ENCODE results near the gene SPRYD4.

SPRYD4 gene

DNA sequence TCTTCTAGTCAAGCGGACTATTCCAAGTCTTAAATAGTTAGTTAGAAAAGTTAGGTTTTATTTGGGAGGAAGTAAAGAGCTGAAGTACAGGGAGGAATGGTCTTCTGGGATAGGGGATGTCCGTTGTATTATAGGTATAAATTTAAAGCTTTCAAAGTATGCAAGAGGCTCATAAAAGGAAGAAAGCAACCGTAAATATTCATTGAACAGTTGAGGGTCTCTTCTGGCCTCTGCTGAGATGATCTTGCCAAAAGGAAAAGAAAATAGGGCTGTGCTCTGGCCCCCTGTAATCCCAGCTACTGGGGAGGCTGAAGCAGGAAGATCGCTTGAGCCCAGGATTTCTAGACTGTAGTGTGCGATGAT is 18.8 kb upstream of the SPRYD4 start:
- H3K36me3 ChIP-seq (ENCODE audit: control insufficient read depth, insufficient read depth, low read length), result peaks cover 15% of the 10 kb centered on the region
- no peaks in the 10 kb centered on the region for H3K4me1 ChIP-seq (ENCODE audit: control insufficient read depth, insufficient read depth, low read length, poor library complexity, severe bottlenecking)
- H3K27ac ChIP-seq (ENCODE audit: low read depth, low read length, severe bottlenecking), result peak overlapping the region; percentile 89
- 38 to 59% methylated on average over 3 to 4 of the region's 5 CpGs for whole genome bisulfite sequencing, 2 experiments (ENCODE audit: insufficient coverage in 2 of 2)
- H3K4me3 ChIP-seq (ENCODE audit: extremely low read depth, insufficient read depth, low read length, poor library complexity, severe bottlenecking), result peak overlapping the region; percentile 59
- H3K9me3 ChIP-seq (ENCODE audit: control insufficient read depth, low read length), result peaks cover 4% of the 10 kb centered on the region

DNA sequence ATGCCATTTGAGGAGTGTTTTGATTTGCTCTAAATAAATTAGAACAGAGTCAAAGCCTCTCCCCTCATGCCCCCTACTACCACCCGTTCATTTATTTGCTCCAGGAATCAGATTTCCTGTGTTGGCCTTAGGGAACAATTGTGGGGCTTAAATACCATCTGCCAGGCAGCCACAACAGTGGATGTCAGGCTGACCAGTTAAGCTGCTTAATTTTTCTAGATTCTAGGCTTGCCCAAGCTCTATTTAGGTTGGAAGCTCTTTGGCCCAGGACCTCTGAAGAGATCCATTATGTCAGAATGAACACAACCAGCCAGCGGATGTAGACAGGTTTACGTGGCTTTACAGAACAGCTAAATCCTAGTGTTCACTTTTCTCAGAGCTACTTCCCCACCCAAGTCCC is 18.1 kb upstream of the SPRYD4 start:
- Histone ChIP-seq H3K4me3 (ENCODE audit: extremely low read depth, insufficient read depth, low read length, poor library complexity, severe bottlenecking) (no peak overlapping the region), H3K4me1 (ENCODE audit: control insufficient read depth, insufficient read depth, low read length, poor library complexity, severe bottlenecking) (no peaks in the 10 kb centered on the region), H3K36me3 (ENCODE audit: control insufficient read depth, insufficient read depth, low read length) (peaks cover 12% of the 10 kb centered on the region), H3K27ac (ENCODE audit: low read depth, low read length, severe bottlenecking) (no peak overlapping the region), H3K9me3 (ENCODE audit: control insufficient read depth, low read length) (peaks cover 4% of the 10 kb centered on the region)
- WGBS, 2 experiments (ENCODE audit: insufficient coverage in 2 of 2), result 95 to 100% methylated on average over 2 to 3 of the region's 3 CpGs

DNA sequence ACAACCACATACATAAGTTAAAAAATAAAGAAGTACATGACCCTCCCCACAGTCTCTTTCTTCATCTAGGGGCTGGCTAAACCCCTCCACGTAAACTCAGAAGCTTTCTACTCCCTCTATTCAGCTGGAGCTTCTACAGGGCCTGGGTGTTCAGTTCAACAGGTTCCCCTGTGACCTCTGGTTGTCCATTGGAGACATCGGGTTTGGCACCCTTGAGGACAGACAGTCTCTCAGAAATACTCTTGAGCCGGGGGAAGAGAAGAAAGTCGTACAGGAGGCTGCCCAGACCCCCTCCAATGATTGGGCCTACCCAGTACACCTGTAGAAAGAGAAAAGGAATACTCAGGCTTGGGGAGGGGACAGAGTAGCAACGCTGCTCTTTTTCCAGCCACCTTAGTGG is 17.2 kb upstream of the SPRYD4 start:
- Histone ChIP-seq H3K4me3 (ENCODE audit: extremely low read depth, insufficient read depth, low read length, poor library complexity, severe bottlenecking) (no peak overlapping the region), H3K4me1 (ENCODE audit: control insufficient read depth, insufficient read depth, low read length, poor library complexity, severe bottlenecking) (no peaks in the 10 kb centered on the region), H3K9me3 (ENCODE audit: control insufficient read depth, low read length) (peaks cover 4% of the 10 kb centered on the region), H3K27ac (ENCODE audit: low read depth, low read length, severe bottlenecking) (no peak overlapping the region), H3K36me3 (ENCODE audit: control insufficient read depth, insufficient read depth, low read length) (peaks cover 7% of the 10 kb centered on the region)
- WGBS, 2 experiments (ENCODE audit: insufficient coverage in 2 of 2), result 90 to 91% methylated on average over 3 to 4 of the region's 5 CpGs

DNA sequence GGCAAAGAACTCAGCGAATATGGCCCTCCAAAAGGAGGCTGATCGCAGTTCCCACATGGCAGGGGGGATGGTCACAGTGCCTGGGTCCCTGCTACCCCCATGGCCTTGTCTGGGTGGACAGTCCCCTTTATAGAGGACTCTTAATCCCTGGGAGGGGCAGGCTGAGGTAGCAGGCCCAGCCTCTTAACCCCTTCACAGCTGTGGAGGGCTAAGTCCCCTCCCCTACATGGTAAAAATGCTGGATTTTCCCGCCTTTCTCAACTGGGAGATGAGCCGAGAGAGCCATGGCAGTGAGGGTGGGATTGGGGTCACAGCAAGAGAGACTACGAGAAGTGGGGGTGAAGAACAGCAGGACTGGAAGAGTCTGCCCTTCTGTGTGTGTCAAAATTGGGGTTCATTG is 13.8 kb upstream of the SPRYD4 start, which contains the start of gene MIP:
TSS of gene MIP (minus strand) at position 101 of the 400 bp plus-strand sequence. CDS start at position 57, 44 bp downstream.
- no peaks in the 10 kb centered on the region for H3K36me3 ChIP-seq (ENCODE audit: control insufficient read depth, insufficient read depth, low read length)
- no peak within 1 kb of the TSS for H3K27ac ChIP-seq (ENCODE audit: low read depth, low read length, severe bottlenecking)
- H3K9me3 ChIP-seq (ENCODE audit: control insufficient read depth, low read length), result no peaks in the 10 kb centered on the region
- WGBS, 2 experiments (ENCODE audit: insufficient coverage in 2 of 2), result 88 to 94% methylated on average over 5 of the region's 5 CpGs
- no peak within 1 kb of the TSS for H3K4me3 ChIP-seq (ENCODE audit: extremely low read depth, insufficient read depth, low read length, poor library complexity, severe bottlenecking)
- no peaks in the 10 kb centered on the region for H3K4me1 ChIP-seq (ENCODE audit: control insufficient read depth, insufficient read depth, low read length, poor library complexity, severe bottlenecking)

DNA sequence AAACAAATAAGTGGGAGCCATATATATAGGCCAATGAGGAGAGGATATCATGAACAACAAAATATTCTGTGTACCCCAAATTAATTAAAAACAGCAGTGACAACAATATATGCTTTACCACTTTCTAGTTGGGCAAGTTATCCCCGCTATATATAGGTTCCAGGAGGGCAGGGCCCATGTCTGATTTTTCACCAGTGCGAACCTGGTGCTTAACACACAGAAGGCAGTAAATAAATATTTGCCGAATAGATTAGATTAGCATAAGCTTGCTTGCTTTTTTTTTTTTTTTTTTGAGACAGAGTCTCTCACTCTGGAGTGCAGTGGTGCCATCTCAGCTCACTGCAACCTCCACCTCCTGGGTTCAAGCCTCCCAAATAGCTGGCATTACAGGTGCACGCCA is 10.6 kb upstream of the SPRYD4 start:
- Histone ChIP-seq H3K9me3 (ENCODE audit: control insufficient read depth, low read length) (no peaks in the 10 kb centered on the region), H3K27ac (ENCODE audit: low read depth, low read length, severe bottlenecking) (no peak overlapping the region), H3K4me1 (ENCODE audit: control insufficient read depth, insufficient read depth, low read length, poor library complexity, severe bottlenecking) (no peaks in the 10 kb centered on the region), H3K4me3 (ENCODE audit: extremely low read depth, insufficient read depth, low read length, poor library complexity, severe bottlenecking) (no peak overlapping the region), H3K36me3 (ENCODE audit: control insufficient read depth, insufficient read depth, low read length) (no peaks in the 10 kb centered on the region)
- WGBS, 2 experiments (ENCODE audit: insufficient coverage in 2 of 2), result 92 to 93% methylated on average over 3 to 4 of the region's 4 CpGs

DNA sequence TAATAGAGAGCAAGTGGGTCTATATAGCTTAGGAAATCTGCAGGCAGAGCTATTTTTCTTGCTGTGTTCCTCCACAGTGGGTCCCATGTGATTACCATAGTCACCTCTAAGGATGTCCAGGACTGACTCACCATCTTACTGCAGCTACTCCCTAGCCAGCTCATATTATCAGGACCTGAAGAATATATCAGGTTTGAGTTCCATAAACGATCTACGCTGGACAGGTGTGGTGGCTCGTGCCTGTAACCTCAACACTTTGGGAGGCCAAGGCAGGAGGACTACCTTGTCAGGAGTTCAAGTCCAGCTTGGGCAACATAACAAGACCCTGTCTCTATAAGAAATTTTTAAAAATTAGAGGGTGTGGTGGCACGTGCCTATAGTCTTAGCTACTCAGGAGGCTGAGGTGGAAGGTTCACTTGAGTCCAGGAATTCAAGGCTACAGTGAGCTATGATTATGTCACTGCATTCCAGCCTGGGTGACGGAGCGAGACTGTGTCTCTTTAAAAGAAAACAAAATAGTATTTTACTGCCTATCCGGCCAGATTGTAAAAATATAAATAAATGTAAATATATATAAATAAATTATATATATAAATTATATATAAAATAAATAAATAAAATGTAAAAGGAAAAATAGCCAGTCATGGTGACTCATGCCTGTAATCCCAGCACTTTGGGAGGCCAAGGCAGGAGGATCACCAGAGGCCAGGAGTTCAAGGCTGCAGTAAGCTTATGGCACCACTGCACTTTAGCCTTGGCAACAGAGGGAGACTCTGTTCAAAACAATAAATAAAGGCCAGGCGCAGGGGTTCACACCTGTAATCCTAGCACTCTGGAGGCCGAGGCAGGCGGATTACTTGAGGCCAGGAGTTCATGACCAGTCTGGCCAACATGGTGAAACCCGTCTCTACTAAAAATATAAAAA is 6.9 kb upstream of the SPRYD4 start:
- no peak overlapping the region for H3K4me3 ChIP-seq (ENCODE audit: extremely low read depth, insufficient read depth, low read length, poor library complexity, severe bottlenecking)
- no peaks in the 10 kb centered on the region for H3K36me3 ChIP-seq (ENCODE audit: control insufficient read depth, insufficient read depth, low read length)
- H3K4me1 ChIP-seq (ENCODE audit: control insufficient read depth, insufficient read depth, low read length, poor library complexity, severe bottlenecking), result no peaks in the 10 kb centered on the region
- no peak overlapping the region for H3K27ac ChIP-seq (ENCODE audit: low read depth, low read length, severe bottlenecking)
- no peaks in the 10 kb centered on the region for H3K9me3 ChIP-seq (ENCODE audit: control insufficient read depth, low read length)
- WGBS, 2 experiments (ENCODE audit: insufficient coverage in 2 of 2), result 92 to 93% methylated on average over 6 to 8 of the region's 11 CpGs

DNA sequence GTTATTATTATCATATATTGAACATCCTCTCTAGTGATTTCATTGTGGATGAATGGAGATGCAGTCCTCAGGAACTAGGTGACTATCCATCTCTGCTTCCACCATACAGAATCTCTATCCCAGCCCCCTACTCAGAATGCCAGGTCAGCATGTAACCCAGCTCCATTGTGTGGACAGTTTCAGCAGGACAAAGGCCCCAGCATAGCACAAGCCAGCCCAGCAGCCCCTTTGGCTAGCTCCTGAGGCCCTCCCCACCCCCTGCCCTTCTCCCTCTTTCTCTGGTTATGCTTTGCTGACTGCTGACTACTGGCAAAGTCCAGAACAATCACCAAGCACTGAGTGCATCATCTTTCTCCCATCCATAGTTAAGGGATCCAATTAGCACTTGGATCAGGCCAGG is 5.8 kb upstream of the SPRYD4 start:
- H3K27ac ChIP-seq (ENCODE audit: low read depth, low read length, severe bottlenecking), result peak overlapping the region; percentile 31
- H3K9me3 ChIP-seq (ENCODE audit: control insufficient read depth, low read length), result no peaks in the 10 kb centered on the region
- no peaks in the 10 kb centered on the region for H3K36me3 ChIP-seq (ENCODE audit: control insufficient read depth, insufficient read depth, low read length)
- H3K4me3 ChIP-seq (ENCODE audit: extremely low read depth, insufficient read depth, low read length, poor library complexity, severe bottlenecking), result no peak overlapping the region
- no peaks in the 10 kb centered on the region for H3K4me1 ChIP-seq (ENCODE audit: control insufficient read depth, insufficient read depth, low read length, poor library complexity, severe bottlenecking)

DNA sequence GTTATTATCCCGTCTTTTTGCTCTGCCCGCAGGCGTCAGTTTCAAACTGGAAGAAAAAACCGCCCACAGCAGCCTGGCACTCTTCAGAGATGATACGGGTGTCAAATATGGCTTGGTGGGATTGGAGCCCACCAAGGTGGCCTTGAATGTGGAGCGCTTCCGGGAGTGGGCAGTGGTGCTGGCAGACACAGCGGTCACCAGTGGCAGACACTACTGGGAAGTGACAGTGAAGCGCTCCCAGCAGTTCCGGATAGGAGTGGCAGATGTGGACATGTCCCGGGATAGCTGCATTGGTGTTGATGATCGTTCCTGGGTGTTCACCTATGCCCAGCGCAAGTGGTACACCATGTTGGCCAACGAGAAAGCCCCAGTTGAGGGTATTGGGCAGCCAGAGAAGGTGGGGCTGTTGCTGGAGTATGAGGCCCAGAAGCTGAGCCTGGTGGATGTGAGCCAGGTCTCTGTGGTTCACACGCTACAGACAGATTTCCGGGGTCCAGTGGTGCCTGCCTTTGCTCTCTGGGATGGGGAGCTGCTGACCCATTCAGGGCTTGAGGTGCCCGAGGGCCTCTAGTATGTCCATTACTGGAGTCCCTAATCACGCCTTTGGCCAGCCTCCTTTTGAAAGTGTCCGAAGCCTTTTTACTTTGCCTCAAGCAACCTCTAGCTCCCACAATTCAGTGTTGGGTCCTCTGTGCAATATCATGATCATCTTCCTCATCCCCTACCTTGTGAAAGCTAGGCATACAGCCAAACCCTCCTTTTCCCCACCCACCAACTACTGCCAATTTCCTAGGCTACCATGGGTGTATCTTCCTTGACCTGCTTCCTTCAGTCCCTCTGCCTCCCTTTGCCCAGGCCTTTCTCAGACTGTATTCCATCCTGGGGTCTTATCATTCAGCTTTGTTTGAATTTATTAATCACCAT is 891 bp downstream of the SPRYD4 start:
- WGBS, 2 experiments (ENCODE audit: insufficient coverage in 2 of 2), result 56 to 64% methylated on average over 19 of the region's 19 CpGs
- Histone ChIP-seq H3K36me3 (ENCODE audit: control insufficient read depth, insufficient read depth, low read length) (peaks cover 18% of the 10 kb centered on the region), H3K9me3 (ENCODE audit: control insufficient read depth, low read length) (no peaks in the 10 kb centered on the region), H3K27ac (ENCODE audit: low read depth, low read length, severe bottlenecking) (no peak overlapping the region), H3K4me1 (ENCODE audit: control insufficient read depth, insufficient read depth, low read length, poor library complexity, severe bottlenecking) (no peaks in the 10 kb centered on the region), H3K4me3 (ENCODE audit: extremely low read depth, insufficient read depth, low read length, poor library complexity, severe bottlenecking) (peak overlapping the region; percentile 91)

DNA sequence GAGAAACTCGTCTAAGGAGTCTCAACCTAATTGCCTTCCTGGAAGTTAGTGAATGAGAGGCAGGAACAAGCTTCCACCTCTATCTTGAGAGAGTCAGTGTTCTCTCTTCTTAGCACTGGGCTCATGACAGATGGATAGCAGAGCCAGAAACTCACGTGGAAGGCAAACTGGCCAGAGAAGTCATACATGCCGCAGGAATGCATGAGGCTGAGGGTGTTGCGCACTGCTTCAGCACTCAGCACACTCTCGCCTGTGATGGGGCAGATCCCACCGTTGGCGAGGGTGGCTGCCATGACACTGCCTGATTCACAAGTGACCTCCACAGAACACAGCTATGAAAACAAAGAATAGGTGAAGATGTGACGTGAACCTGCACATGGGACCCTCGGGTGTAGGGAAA is 6.0 kb downstream of the SPRYD4 start:
- H3K36me3 ChIP-seq (ENCODE audit: control insufficient read depth, insufficient read depth, low read length), result peaks cover 14% of the 10 kb centered on the region
- H3K9me3 ChIP-seq (ENCODE audit: control insufficient read depth, low read length), result no peaks in the 10 kb centered on the region
- no peaks in the 10 kb centered on the region for H3K4me1 ChIP-seq (ENCODE audit: control insufficient read depth, insufficient read depth, low read length, poor library complexity, severe bottlenecking)
- 95 to 97% methylated on average over 8 to 9 of the region's 9 CpGs for WGBS, 2 experiments (ENCODE audit: insufficient coverage in 2 of 2)
- no peak overlapping the region for H3K27ac ChIP-seq (ENCODE audit: low read depth, low read length, severe bottlenecking)
- no peak overlapping the region for H3K4me3 ChIP-seq (ENCODE audit: extremely low read depth, insufficient read depth, low read length, poor library complexity, severe bottlenecking)

DNA sequence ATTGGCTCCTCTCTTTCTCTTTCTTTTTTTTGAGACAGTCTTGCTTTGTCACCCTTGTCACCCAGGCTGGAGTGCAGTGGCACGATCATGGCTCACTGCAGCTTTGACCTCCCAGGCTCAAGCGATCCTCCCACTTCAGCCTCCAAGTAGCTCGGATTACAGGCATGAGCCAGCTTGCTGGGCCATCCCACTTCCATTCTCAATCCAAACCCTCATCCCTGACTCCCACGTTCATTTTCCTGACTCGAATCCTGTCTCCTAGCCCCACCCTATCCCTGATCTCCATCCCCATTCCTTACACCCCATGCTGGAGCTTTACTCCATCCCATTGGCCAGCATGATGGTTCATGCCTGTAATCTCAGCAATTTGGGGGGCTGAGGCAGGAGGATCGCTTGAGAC is 7.8 kb downstream of the SPRYD4 start:
- no peaks in the 10 kb centered on the region for H3K9me3 ChIP-seq (ENCODE audit: control insufficient read depth, low read length)
- no peak overlapping the region for H3K4me3 ChIP-seq (ENCODE audit: extremely low read depth, insufficient read depth, low read length, poor library complexity, severe bottlenecking)
- H3K27ac ChIP-seq (ENCODE audit: low read depth, low read length, severe bottlenecking), result no peak overlapping the region
- no peaks in the 10 kb centered on the region for H3K36me3 ChIP-seq (ENCODE audit: control insufficient read depth, insufficient read depth, low read length)
- H3K4me1 ChIP-seq (ENCODE audit: control insufficient read depth, insufficient read depth, low read length, poor library complexity, severe bottlenecking), result no peaks in the 10 kb centered on the region
- whole genome bisulfite sequencing, 2 experiments (ENCODE audit: insufficient coverage in 2 of 2), result 91% methylated on average over 5 of the region's 6 CpGs
